Lower leg skin (tissue), 4 donors: ENCODE results near the gene UNC119. TPM values are rescaled to one million over a fixed set of nuclear protein-coding genes. Genes with fewer than 3 reads are reported as not detected.

Source experiments
- DNase-seq, 2 donors: peaks; one replicate each; pipeline ENCODE4 v3.0.0-alpha.2; 2019; ENCODE audit warnings: low spot score in 2 of 2
- H3K4me3 ChIP-seq: fragments of 200-600 bp; sonication (generic); 2 replicates; pipeline ENCODE4 v1.5.1; 2017; ENCODE audit warnings: mild to moderate bottlenecking, low read depth; ENCODE audit not compliant: poor library complexity, severe bottlenecking
- POLR2A ChIP-seq, 2 donors: fragments of 450-650 bp; IDR thresholded peaks; one replicate each; pipeline ENCODE4 v1.6.1; 2016 to 2017; ENCODE audit warnings: antibody characterized with exemption in 2 of 2, mild to moderate bottlenecking in 1 of 2, moderate library complexity in 1 of 2
- WGBS, 2 donors: methylation state at CpG; one replicate each; pipeline ENCODE4 v1.1.5; 2018; 5-methylcytosine and 5-hydroxymethylcytosine counted together
- intact Hi-C: fragments of 100-400 bp; cut with DNase I; formaldehyde crosslinking; loops from one replicate; pipeline ENCODE4 v1.15.0; 2023; ENCODE audit warnings: low total_unique reads
- total RNA-seq, 4 donors: library from RNA; depleted of rRNA; stranded (reverse); fragments of >200 nt; gene quantifications; one replicate each; pipeline ENCODE4 v1.1.0, GENCODE V29; 2016
- TF ChIP-seq, protein P1 (sequence below), 3 donors: fragments of 450-650 bp; IDR thresholded peaks; one replicate each; pipeline ENCODE4 v1.5.1; 2016; ENCODE audit warnings: antibody characterized with exemption in 3 of 3, mild to moderate bottlenecking in 3 of 3, moderate library complexity in 2 of 3

UNC119 gene
- total RNA-seq, 4 donors from 2014 or later, result 41.2 to 41.6 (median 41.4) TPM

DNA sequence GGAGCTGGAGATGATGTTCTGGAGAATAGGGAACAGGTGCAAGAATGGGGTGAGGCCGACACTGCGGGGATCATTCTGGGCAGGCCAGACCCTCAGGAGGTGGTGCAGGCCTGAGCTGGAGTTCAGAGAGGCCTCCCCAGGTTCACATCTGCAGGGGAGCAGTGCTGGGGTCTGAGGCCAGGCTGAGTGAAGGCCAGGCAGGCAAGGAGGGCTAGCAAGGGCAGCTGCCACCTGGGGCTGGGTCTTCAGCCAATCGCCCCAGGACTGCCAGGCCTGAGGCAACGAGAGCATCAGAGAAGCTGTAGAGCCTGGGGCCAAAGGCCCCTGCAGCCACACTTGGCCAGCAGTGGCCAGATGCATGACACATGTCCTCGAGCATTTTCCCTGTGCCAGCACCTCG, 31.7 kb downstream of the UNC119 start:
- no peak for DNase-seq
- H3K4me3 ChIP-seq, result no peak overlapping the region
- TF ChIP-seq POLR2A (IDR thresholded peaks at IDR 0.05), result no peak
- TF ChIP-seq, protein P1, sequence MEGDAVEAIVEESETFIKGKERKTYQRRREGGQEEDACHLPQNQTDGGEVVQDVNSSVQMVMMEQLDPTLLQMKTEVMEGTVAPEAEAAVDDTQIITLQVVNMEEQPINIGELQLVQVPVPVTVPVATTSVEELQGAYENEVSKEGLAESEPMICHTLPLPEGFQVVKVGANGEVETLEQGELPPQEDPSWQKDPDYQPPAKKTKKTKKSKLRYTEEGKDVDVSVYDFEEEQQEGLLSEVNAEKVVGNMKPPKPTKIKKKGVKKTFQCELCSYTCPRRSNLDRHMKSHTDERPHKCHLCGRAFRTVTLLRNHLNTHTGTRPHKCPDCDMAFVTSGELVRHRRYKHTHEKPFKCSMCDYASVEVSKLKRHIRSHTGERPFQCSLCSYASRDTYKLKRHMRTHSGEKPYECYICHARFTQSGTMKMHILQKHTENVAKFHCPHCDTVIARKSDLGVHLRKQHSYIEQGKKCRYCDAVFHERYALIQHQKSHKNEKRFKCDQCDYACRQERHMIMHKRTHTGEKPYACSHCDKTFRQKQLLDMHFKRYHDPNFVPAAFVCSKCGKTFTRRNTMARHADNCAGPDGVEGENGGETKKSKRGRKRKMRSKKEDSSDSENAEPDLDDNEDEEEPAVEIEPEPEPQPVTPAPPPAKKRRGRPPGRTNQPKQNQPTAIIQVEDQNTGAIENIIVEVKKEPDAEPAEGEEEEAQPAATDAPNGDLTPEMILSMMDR (IDR thresholded peaks at IDR 0.05), result no peak
- intact Hi-C loops, result no loop called here
- 66 to 75% methylated on average over 5 to 6 of the region's 6 CpGs for WGBS, 2 donors

DNA sequence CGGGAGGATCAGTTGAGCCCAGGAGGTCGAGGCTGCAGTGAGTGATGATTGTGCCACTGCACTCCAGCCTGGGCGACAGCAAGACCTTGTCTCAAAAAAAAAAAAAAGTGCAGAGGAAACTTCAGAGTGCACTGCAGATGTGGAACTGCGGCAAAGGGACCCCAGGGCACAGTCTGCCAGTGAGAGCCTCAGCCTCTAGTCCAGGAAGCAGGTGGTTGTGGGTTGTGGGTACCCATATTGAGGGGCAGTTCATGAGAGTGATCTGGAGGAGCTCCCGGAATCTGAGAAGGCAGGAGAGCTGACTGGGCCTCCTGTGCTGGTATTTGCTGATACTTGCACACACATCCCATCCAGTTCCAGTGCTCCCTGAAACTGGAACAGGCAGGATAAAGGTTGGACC, 33.2 kb downstream of the UNC119 start:
- H3K4me3 ChIP-seq, result no peak overlapping the region
- DNase-seq, result no peak
- intact Hi-C loops, result no loop called here
- 70 to 74% methylated on average over 5 of the region's 5 CpGs for WGBS, 2 donors
- TF ChIP-seq, protein P1 (IDR thresholded peaks at IDR 0.05), result no peak
- TF ChIP-seq POLR2A (IDR thresholded peaks at IDR 0.05), result no peak

DNA sequence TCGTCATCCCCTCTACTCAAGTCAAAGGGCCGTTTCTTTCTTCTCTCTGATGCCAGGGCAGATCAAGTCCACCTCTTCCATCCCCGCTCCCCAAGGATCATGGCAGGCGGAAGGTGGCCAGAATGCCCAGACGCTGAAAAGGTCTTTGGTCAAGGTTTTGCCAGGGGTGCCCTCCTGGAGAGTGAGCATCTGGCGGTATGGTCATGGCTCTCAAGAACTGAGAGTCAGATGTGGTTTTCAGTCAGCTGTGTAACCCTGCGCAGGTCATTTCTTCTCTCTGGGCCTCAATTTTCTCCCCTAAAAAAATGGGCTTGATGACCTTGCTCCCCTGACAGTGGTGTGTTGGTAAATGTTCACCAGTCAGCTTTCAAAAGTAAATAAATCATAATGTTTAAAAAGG, 33.8 kb downstream of the UNC119 start:
- DNase-seq, result no peak
- 85 to 86% methylated on average over 7 of the region's 7 CpGs for WGBS, 2 donors
- H3K4me3 ChIP-seq, result no peak overlapping the region
- no peak for TF ChIP-seq POLR2A (IDR thresholded peaks at IDR 0.05)
- TF ChIP-seq, protein P1 (IDR thresholded peaks at IDR 0.05), result no peak
- intact Hi-C loops, result no loop called here

DNA sequence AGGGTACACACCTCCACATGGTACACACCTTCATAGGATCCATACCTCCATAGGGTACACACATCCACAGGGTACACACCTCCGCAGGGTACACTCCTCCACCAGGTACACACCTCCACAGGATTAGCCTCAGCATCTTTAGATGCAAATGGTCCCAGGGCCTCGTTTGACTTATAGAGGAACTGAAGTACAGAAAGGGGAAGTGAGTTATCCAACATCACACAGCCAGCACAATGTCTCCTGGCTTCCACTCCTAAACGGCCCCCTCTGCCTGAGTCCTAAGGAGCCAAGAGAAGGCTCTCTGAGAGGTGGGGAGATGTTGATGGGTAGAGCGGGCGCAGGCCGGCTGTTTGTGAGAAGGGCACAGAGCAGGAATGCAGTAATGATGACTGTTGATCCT, 34.3 kb downstream of the UNC119 start:
- H3K4me3 ChIP-seq, result no peak overlapping the region
- TF ChIP-seq, protein P1 (IDR thresholded peaks at IDR 0.05), result no peak
- no peak for TF ChIP-seq POLR2A (IDR thresholded peaks at IDR 0.05)
- no peak for DNase-seq
- 67 to 72% methylated on average over 6 of the region's 6 CpGs for WGBS, 2 donors
- intact Hi-C loops, result no loop called here

DNA sequence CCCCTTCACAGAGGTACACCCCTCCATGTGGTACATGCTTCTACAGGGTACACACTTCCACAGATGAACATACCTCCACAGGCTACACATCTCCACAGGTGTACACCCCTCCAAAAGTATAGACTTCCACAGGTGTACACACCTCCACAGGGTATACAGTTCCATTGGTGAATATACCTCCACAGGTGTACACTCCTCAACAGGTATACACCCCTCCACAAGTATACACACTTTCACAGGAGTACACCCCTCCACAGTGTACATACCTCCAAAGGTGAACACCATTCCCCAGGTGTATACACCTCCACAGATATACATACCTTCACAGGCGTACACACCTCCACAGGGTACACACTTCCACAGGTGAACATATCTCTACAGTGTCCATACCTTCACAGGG, 36.9 kb downstream of the UNC119 start:
- intact Hi-C loops, result no loop called here
- WGBS, 2 donors, result 91 to 100% methylated on average over 1 of the region's 1 CpG
- no peak for DNase-seq
- no peak overlapping the region for H3K4me3 ChIP-seq
- no peak for TF ChIP-seq POLR2A (IDR thresholded peaks at IDR 0.05)
- TF ChIP-seq, protein P1 (IDR thresholded peaks at IDR 0.05), result no peak

DNA sequence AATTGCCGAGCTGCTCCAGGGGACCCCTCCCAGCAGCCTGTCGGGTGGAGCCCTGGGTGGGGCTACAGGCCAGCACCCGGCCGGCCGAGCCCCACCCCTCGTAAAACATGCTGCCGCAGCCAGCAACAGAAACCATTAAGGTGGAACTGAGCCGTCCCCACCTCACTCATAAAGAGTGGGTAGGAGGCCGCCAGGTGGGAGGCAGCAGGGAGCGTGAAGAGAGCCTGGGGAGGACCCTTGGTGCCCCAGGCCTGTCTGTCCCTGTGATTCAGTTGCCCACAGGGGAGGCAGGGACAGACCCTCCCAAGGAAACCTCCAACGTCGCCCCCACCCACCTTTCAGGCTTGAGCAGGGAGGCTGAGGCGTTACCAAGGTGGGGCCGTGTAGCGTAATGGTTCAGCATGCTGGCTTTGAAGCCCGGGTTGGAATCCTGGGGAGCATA, 37.8 kb downstream of the UNC119 start:
- 24 to 32% methylated on average over 15 to 16 of the region's 16 CpGs for WGBS, 2 donors
- no peak overlapping the region for H3K4me3 ChIP-seq
- intact Hi-C loops, result no loop called here
- TF ChIP-seq, protein P1 (IDR thresholded peaks at IDR 0.05), result no peak
- no peak for TF ChIP-seq POLR2A (IDR thresholded peaks at IDR 0.05)
- DNase-seq, result no peak
